HepG2 (cell line): Measurements from ENCODE around the gene ZNF318. TPM values are rescaled to one million over a fixed set of nuclear protein-coding genes. Genes with fewer than 3 reads are reported as not detected.

Source experiments
- ATAC-seq: fragments of 200-7000 bp; cut with Tn5 transposase; 3 replicates; pipeline ENCODE4 v1.9.1; 2020; ENCODE audit warnings: mild to moderate bottlenecking, moderate library complexity
- BruUV-seq: library from RNA; stranded (reverse); fragments of 400-500 nt; replicated peaks from 2 replicates; lab custom pipeline; 2021; lab: Mats Ljungman, UMichigan
- CTCF ChIA-PET: fragments of 300-600 bp; formaldehyde crosslinking; extraction: SDS; loops from one replicate; lab custom pipeline; 2021; ENCODE audit warnings: low total read pairs, inconsistent platforms, low intra/inter-chr PET ratio; lab: Yijun Ruan, JAX
- POLR2A ChIA-PET: fragments of 350-600 bp; sonication (Branson Sonifier 250); formaldehyde crosslinking; loops from one replicate; lab custom pipeline; 2020; ENCODE audit warnings: antibody characterized with exemption, inconsistent platforms; lab: Yijun Ruan, JAX
- DNase-seq: peaks from one replicate; pipeline ENCODE4 v3.0.0-alpha.2; 2015; ENCODE audit warnings: low spot score
- FAIRE-seq: peaks from 3 replicates; lab custom pipeline; 2011; peaks lifted over from hg19 to GRCh38; lab: Jason Lieb, UNC
- H2AFZ ChIP-seq: one replicate; pipeline ENCODE4 v1.6.1; 2011; ENCODE audit warnings: low read length, inconsistent platforms
- H3K27ac ChIP-seq: fragments of 300-600 bp; 3 replicates; pipeline ENCODE4 v1.8.0; 2011; ENCODE audit warnings: mixed run types, mild to moderate bottlenecking, mixed read lengths, low read length, inconsistent platforms; ENCODE audit not compliant: insufficient read depth; ENCODE audit errors: extremely low read length
- H3K27me3 ChIP-seq, 2 experiments: fragments of 200-600 bp in 1 of 2; 2 replicates in 1 of 2; 3 replicates in 1 of 2; pipeline versions ENCODE4 v1.6.0 to v1.8.0; 2011; ENCODE audit warnings: low read length in 2 of 2, mild to moderate bottlenecking in 2 of 2, moderate library complexity in 2 of 2, inconsistent platforms in 1 of 2; ENCODE audit not compliant: insufficient read depth in 2 of 2, control insufficient read depth in 1 of 2
- H3K36me3 ChIP-seq, 2 experiments: fragments of 200-600 bp in 1 of 2; replicated peaks in 1 of 2; 2 replicates in 1 of 2; 3 replicates in 1 of 2; pipeline versions ENCODE4 v1.5.1 to v1.8.0; 2011; ENCODE audit warnings: low read length in 2 of 2, inconsistent platforms in 1 of 2; ENCODE audit not compliant: insufficient read depth in 2 of 2, control insufficient read depth in 1 of 2
- H3K4me1 ChIP-seq: 2 replicates; pipeline ENCODE4 v1.5.1; 2012; ENCODE audit warnings: low read length, inconsistent platforms; ENCODE audit not compliant: insufficient read depth
- H3K4me2 ChIP-seq: 2 replicates; pipeline ENCODE4 v1.6.0; 2011; ENCODE audit warnings: low read depth, low read length, inconsistent platforms
- H3K4me3 ChIP-seq, 3 experiments: fragments of 200-600 bp in 1 of 3; sonication (generic), shearing (Covaris generic) in 1 of 3; replicated peaks in 1 of 3; 2 replicates each; pipeline ENCODE4 v1.5.1; 2011 to 2016; ENCODE audit warnings: low read length in 3 of 3, inconsistent platforms in 2 of 3, low read depth in 2 of 3, mild to moderate bottlenecking in 2 of 3, control low read depth in 1 of 3, mixed read lengths in 1 of 3; ENCODE audit not compliant: insufficient read depth in 1 of 3
- H3K79me2 ChIP-seq: one replicate; pipeline ENCODE4 v1.6.1; 2011; ENCODE audit warnings: low read length, inconsistent platforms; ENCODE audit not compliant: insufficient read depth
- H3K9ac ChIP-seq: 2 replicates; pipeline ENCODE4 v1.6.0; 2011; ENCODE audit warnings: mild to moderate bottlenecking, low read depth, low read length, inconsistent platforms; ENCODE audit not compliant: insufficient read depth
- H3K9me3 ChIP-seq: 2 replicates; pipeline ENCODE4 v1.5.1; 2012; ENCODE audit warnings: mild to moderate bottlenecking, low read length
- H4K20me1 ChIP-seq: 2 replicates; pipeline ENCODE4 v1.6.0; 2011; ENCODE audit warnings: inconsistent platforms, mild to moderate bottlenecking, low read length, moderate library complexity; ENCODE audit not compliant: insufficient read depth
- CENPX ChIP-seq: sonication (generic); formaldehyde crosslinking; IDR thresholded peaks from 2 replicates; pipeline ENCODE4 v1.9.0; 2021; ENCODE audit warnings: mild to moderate bottlenecking, missing genetic modification reagents, moderate library complexity
- MIER2 ChIP-seq: IDR thresholded peaks from 2 replicates; pipeline ENCODE4 v1.6.1; 2016; ENCODE audit warnings: missing biosample characterization, missing genetic modification reagents
- SAFB2 ChIP-seq: sonication (generic); formaldehyde crosslinking; IDR thresholded peaks from 2 replicates; pipeline ENCODE4 v1.5.1; 2020; ENCODE audit warnings: missing genetic modification reagents, low read depth, mild to moderate bottlenecking, borderline replicate concordance
- TBP ChIP-seq: sonication (generic); formaldehyde crosslinking; IDR thresholded peaks from 2 replicates; pipeline ENCODE4 v1.5.0; 2020; ENCODE audit warnings: missing genetic modification reagents
- ZNF30 ChIP-seq: sonication (generic); formaldehyde crosslinking; IDR thresholded peaks from 2 replicates; pipeline ENCODE4 v1.5.0; 2020; ENCODE audit warnings: mild to moderate bottlenecking, missing genetic modification reagents
- ZNF33B ChIP-seq: sonication (generic); formaldehyde crosslinking; IDR thresholded peaks from 2 replicates; pipeline ENCODE4 v1.5.1; 2020; ENCODE audit warnings: mild to moderate bottlenecking, missing genetic modification reagents
- ZNF768 ChIP-seq: sonication (generic); formaldehyde crosslinking; IDR thresholded peaks from 2 replicates; pipeline ENCODE4 v1.4.0; 2020; ENCODE audit warnings: missing genetic modification reagents
- ZSCAN21 ChIP-seq: sonication (generic); formaldehyde crosslinking; IDR thresholded peaks from 2 replicates; pipeline ENCODE4 v1.8.0; 2022; ENCODE audit warnings: mild to moderate bottlenecking, missing genetic modification reagents, moderate library complexity, borderline replicate concordance
- in situ Hi-C: cut with HindIII; loops from 2 replicates; pipeline ENCODE4 v1.10.0; 2017; ENCODE audit warnings: low pct_unique_long_range_greater_than_20kb; ENCODE audit not compliant: extremely low pct_ligation_motif_present
- intact Hi-C: fragments of 100-400 bp; cut with micrococcal nuclease; formaldehyde crosslinking; loops from one replicate; pipeline ENCODE4 v1.10.0; 2022; ENCODE audit not compliant: unreplicated experiment
- polyA plus RNA-seq, 8 experiments: library from polyadenylated mRNA; depleted of rRNA in 3 of 8; stranded (reverse) in 7 of 8; unstranded in 1 of 8; fragments of >200 nt; fragmentation: Illumina TruSeq in 4 of 8; extraction: Trizol in 4 of 8; gene quantifications; 2 replicates each; pipeline versions ENCODE4 v1.2.1 to v1.2.3, GENCODE V29; 2011 to 2016; ENCODE audit warnings: low read depth in 4 of 8, missing spikeins in 1 of 8, mixed read lengths in 1 of 8; ENCODE audit not compliant: insufficient read depth in 1 of 8
- total RNA-seq, 5 experiments: library from RNA; depleted of rRNA; stranded (reverse); fragments of >200 nt; fragmentation: Illumina TruSeq; extraction: Trizol; gene quantifications; 2 replicates each; pipeline ENCODE4 v1.2.3, GENCODE V29; 2016; ENCODE audit warnings: low read depth in 1 of 5
- TF ChIP-seq, protein P1 (sequence below): sonication (generic); formaldehyde crosslinking; IDR thresholded peaks from 2 replicates; pipeline ENCODE4 v1.8.1; 2023; ENCODE audit warnings: mild to moderate bottlenecking, missing genetic modification reagents, borderline replicate concordance
- TF ChIP-seq, protein P2 (sequence below): sonication (generic); formaldehyde crosslinking; IDR thresholded peaks from 2 replicates; pipeline ENCODE4 v1.5.1; 2020; ENCODE audit warnings: mild to moderate bottlenecking, moderate library complexity, missing genetic modification reagents
- TF ChIP-seq, protein P3 (sequence below), 2 experiments: sonication (generic) in 1 of 2; formaldehyde crosslinking in 1 of 2; IDR thresholded peaks; 2 replicates each; pipeline versions ENCODE4 v1.4.0 to v1.6.1; 2016 to 2020; ENCODE audit warnings: borderline replicate concordance in 1 of 2, low read depth in 1 of 2, mild to moderate bottlenecking in 1 of 2, missing genetic modification reagents in 1 of 2

ZNF318 gene
- total and polyA plus RNA-seq, 2 of the 13 experiments (the other 11 are each of a cell fraction or from before 2014, with no cell fraction given), result 13.0 to 14.5 TPM

DNA sequence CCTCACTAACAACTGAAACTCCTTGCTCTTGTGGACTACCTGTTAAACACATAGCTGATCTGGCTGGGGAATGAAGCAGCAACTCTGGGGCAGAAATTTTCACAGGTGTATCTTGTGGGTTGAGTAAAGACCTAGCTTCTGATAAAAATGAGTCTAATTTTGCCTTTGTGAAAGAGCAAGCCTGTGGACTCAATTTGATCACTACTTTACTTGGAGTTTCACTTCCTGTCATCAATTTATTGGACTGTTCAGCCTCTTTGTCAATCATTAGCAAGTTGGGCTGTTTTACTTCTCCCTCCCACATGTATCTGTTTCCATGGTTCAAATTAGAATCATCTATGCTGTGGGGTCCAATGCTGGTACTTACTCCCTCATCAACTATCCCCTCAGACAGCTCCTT is 31.2 kb downstream of the ZNF318 start:
- CTCF ChIA-PET, result no interaction called here

More for the DNA sequence above, 31.2 kb downstream of the ZNF318 start:
- no peak for DNase-seq
- H3K27me3 ChIP-seq, result no peaks in the 10 kb centered on the region
- no peaks in the 10 kb centered on the region for H3K9me3 ChIP-seq
- in situ Hi-C loops (no loop called here), intact Hi-C loops (no loop called here)
- H2AFZ ChIP-seq, result no peak overlapping the region
- H3K79me2 ChIP-seq, result no peaks in the 10 kb centered on the region
- ATAC-seq, result no peak
- no peak overlapping the region for H3K4me3 ChIP-seq
- no TSS peak for BruUV-seq
- no peaks in the 10 kb centered on the region for H4K20me1 ChIP-seq
- no peak for TF ChIP-seq SAFB2 (CRISPR knock-in tag)
- TF ChIP-seq ZNF33B (CRISPR knock-in tag), result no peak
- TF ChIP-seq, protein P1, sequence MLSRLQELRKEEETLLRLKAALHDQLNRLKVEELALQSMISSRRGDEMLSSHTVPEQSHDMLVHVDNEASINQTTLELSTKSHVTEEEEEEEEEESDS (CRISPR knock-in tag), result no peak
- TF ChIP-seq, protein P2, sequence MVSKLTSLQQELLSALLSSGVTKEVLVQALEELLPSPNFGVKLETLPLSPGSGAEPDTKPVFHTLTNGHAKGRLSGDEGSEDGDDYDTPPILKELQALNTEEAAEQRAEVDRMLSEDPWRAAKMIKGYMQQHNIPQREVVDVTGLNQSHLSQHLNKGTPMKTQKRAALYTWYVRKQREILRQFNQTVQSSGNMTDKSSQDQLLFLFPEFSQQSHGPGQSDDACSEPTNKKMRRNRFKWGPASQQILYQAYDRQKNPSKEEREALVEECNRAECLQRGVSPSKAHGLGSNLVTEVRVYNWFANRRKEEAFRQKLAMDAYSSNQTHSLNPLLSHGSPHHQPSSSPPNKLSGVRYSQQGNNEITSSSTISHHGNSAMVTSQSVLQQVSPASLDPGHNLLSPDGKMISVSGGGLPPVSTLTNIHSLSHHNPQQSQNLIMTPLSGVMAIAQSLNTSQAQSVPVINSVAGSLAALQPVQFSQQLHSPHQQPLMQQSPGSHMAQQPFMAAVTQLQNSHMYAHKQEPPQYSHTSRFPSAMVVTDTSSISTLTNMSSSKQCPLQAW (CRISPR knock-in tag), result no peak
- TF ChIP-seq TBP (CRISPR knock-in tag), result no peak
- TF ChIP-seq, protein P3, sequence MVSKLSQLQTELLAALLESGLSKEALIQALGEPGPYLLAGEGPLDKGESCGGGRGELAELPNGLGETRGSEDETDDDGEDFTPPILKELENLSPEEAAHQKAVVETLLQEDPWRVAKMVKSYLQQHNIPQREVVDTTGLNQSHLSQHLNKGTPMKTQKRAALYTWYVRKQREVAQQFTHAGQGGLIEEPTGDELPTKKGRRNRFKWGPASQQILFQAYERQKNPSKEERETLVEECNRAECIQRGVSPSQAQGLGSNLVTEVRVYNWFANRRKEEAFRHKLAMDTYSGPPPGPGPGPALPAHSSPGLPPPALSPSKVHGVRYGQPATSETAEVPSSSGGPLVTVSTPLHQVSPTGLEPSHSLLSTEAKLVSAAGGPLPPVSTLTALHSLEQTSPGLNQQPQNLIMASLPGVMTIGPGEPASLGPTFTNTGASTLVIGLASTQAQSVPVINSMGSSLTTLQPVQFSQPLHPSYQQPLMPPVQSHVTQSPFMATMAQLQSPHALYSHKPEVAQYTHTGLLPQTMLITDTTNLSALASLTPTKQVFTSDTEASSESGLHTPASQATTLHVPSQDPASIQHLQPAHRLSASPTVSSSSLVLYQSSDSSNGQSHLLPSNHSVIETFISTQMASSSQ (IDR thresholded peaks at IDR 0.05; ENCODE audit: low read depth), result no peak
- TF ChIP-seq, protein P3 (CRISPR knock-in tag; IDR thresholded peaks at IDR 0.05; ENCODE audit: borderline replicate concordance), result no peak
- TF ChIP-seq ZNF30 (CRISPR knock-in tag), result no peak
- no peak for TF ChIP-seq ZNF768 (CRISPR knock-in tag)
- TF ChIP-seq CENPX (CRISPR knock-in tag), result no peak
- no peak for TF ChIP-seq MIER2 (CRISPR knock-in tag)
- TF ChIP-seq ZSCAN21, result no peak
- no peak overlapping the region for H3K9ac ChIP-seq
- H3K36me3 ChIP-seq, result peaks cover 21 to 43% of the 10 kb centered on the region in 2 experiments
- no peak overlapping the region for H3K27ac ChIP-seq
- POLR2A ChIA-PET, result no interaction called here
- FAIRE-seq, result no peak
- no peak overlapping the region for H3K4me2 ChIP-seq
- peaks cover 11% of the 10 kb centered on the region for H3K4me1 ChIP-seq
